ENCODE results near the gene TEX264.
"Not testable (repeated sequence)": the region's sequence is repeated elsewhere in the genome, so short reads cannot be mapped to it uniquely, and the experiment has no call there.

Gene TEX264

GRCh38 chr3:51646091-51646490 lies 25.0 kb upstream of the TEX264 start:
- ATAC-seq = no peak
- TF ChIP-seq ZNF8 (CRISPR knock-in tag; IDR thresholded peaks at IDR 0.05) (no peak), ZFP30 (CRISPR knock-in tag; IDR thresholded peaks at IDR 0.05) (no peak), ZNF565 (CRISPR knock-in tag; conservative IDR thresholded peaks at IDR 0.05; ENCODE audit: low read depth) (no peak), TSHZ2 (CRISPR knock-in tag; IDR thresholded peaks at IDR 0.05) (no peak)

- ATAC-seq = not testable (repeated sequence)
These were observed 18.9 kb upstream of the TEX264 start for GRCh38 chr3:51652103-51652502.

GRCh38 chr3:51653409-51653808 lies 17.6 kb upstream of the TEX264 start:
- not testable (repeated sequence) for ATAC-seq

- ATAC-seq = no peak
- no peak for TF ChIP-seq ZFP3 (CRISPR knock-in tag; IDR thresholded peaks at IDR 0.05)
- no peak for TF ChIP-seq ZC3H10 (CRISPR knock-in tag; IDR thresholded peaks at IDR 0.05)
- no peak for TF ChIP-seq TCF4 (CRISPR knock-in tag; IDR thresholded peaks at IDR 0.05; ENCODE audit: borderline replicate concordance)
- no peak for TF ChIP-seq POU6F1 (CRISPR knock-in tag; IDR thresholded peaks at IDR 0.05; ENCODE audit: borderline replicate concordance, low read depth)
- TF ChIP-seq ZNF70 (CRISPR knock-in tag; IDR thresholded peaks at IDR 0.05) = no peak
- TF ChIP-seq ZFP30 (CRISPR knock-in tag; IDR thresholded peaks at IDR 0.05) = no peak
- TF ChIP-seq BACH2 (CRISPR knock-in tag; IDR thresholded peaks at IDR 0.05; ENCODE audit: borderline replicate concordance) = no peak
These were observed 13.8 kb upstream of the TEX264 start for GRCh38 chr3:51657234-51657633.

- no peak for TF ChIP-seq ZC3H10 (CRISPR knock-in tag; IDR thresholded peaks at IDR 0.05)
- no peak for TF ChIP-seq OSR1 (CRISPR knock-in tag; IDR thresholded peaks at IDR 0.05)
- TF ChIP-seq ARNTL (CRISPR knock-in tag; IDR thresholded peaks at IDR 0.05; ENCODE audit: borderline replicate concordance, low read depth) = no peak
- no peak for TF ChIP-seq ZNF8 (CRISPR knock-in tag; IDR thresholded peaks at IDR 0.05)
- TF ChIP-seq ZFP30 (CRISPR knock-in tag; IDR thresholded peaks at IDR 0.05) = no peak
- TF ChIP-seq ESRRG (CRISPR knock-in tag; IDR thresholded peaks at IDR 0.05) = no peak
- no peak for TF ChIP-seq ZFP3 (CRISPR knock-in tag; IDR thresholded peaks at IDR 0.05)
- no peak for ATAC-seq
These were observed 11.1 kb upstream of the TEX264 start for GRCh38 chr3:51659942-51660341.

- no peak for ATAC-seq
- TF ChIP-seq SNAI2 (CRISPR knock-in tag; IDR thresholded peaks at IDR 0.05) (no peak), ISL1 (CRISPR knock-in tag; IDR thresholded peaks at IDR 0.05) (no peak), ZC3H10 (CRISPR knock-in tag; IDR thresholded peaks at IDR 0.05) (no peak), CREB5 (CRISPR knock-in tag; IDR thresholded peaks at IDR 0.05; ENCODE audit: low read depth) (no peak), ZNF70 (CRISPR knock-in tag; IDR thresholded peaks at IDR 0.05) (no peak), ZNF8 (CRISPR knock-in tag; IDR thresholded peaks at IDR 0.05) (no peak), ZNF565 (CRISPR knock-in tag; conservative IDR thresholded peaks at IDR 0.05; ENCODE audit: low read depth) (no peak), ARNTL (CRISPR knock-in tag; IDR thresholded peaks at IDR 0.05; ENCODE audit: borderline replicate concordance, low read depth) (no peak), ZFP30 (CRISPR knock-in tag; IDR thresholded peaks at IDR 0.05) (no peak), GLIS3 (CRISPR knock-in tag; IDR thresholded peaks at IDR 0.05) (no peak), ZFP3 (CRISPR knock-in tag; IDR thresholded peaks at IDR 0.05) (no peak), CSRNP3 (CRISPR knock-in tag; IDR thresholded peaks at IDR 0.05) (no peak), RARB (CRISPR knock-in tag; IDR thresholded peaks at IDR 0.05) (no peak), BACH2 (CRISPR knock-in tag; IDR thresholded peaks at IDR 0.05; ENCODE audit: borderline replicate concordance) (no peak), TCF4 (CRISPR knock-in tag; IDR thresholded peaks at IDR 0.05; ENCODE audit: borderline replicate concordance) (no peak), PPARA (CRISPR knock-in tag; IDR thresholded peaks at IDR 0.05; ENCODE audit: borderline replicate concordance) (no peak), TOX (CRISPR knock-in tag; IDR thresholded peaks at IDR 0.05; ENCODE audit: borderline replicate concordance) (no peak), OSR1 (CRISPR knock-in tag; IDR thresholded peaks at IDR 0.05) (no peak), ESRRG (CRISPR knock-in tag; IDR thresholded peaks at IDR 0.05) (no peak)
These were observed 8.6 kb upstream of the TEX264 start for GRCh38 chr3:51662456-51662855.

All from SK-N-SH treated with all-trans-retinoic acid at 6 μM for 48 hours (cell line).